Activated CD8-positive, alpha-beta memory T cell treated with anti-CD3 and anti-CD28 coated beads, Interleukin-2, amount 50 U/mL, for 1 hour (primary cell): ENCODE results near the gene SLC2A4RG.
A peak's percentile ranks its signal among the peaks of the same experiment; 100 is the strongest.
"Not testable (repeated sequence)": the region's sequence is repeated elsewhere in the genome, so short reads cannot be mapped to it uniquely, and the experiment has no call there.

Experiments used
- DNase-seq: peaks from one replicate; pipeline ENCODE4 v3.0.0-alpha.2; 2020; ENCODE audit errors: extremely low read depth

Gene SLC2A4RG

DNA sequence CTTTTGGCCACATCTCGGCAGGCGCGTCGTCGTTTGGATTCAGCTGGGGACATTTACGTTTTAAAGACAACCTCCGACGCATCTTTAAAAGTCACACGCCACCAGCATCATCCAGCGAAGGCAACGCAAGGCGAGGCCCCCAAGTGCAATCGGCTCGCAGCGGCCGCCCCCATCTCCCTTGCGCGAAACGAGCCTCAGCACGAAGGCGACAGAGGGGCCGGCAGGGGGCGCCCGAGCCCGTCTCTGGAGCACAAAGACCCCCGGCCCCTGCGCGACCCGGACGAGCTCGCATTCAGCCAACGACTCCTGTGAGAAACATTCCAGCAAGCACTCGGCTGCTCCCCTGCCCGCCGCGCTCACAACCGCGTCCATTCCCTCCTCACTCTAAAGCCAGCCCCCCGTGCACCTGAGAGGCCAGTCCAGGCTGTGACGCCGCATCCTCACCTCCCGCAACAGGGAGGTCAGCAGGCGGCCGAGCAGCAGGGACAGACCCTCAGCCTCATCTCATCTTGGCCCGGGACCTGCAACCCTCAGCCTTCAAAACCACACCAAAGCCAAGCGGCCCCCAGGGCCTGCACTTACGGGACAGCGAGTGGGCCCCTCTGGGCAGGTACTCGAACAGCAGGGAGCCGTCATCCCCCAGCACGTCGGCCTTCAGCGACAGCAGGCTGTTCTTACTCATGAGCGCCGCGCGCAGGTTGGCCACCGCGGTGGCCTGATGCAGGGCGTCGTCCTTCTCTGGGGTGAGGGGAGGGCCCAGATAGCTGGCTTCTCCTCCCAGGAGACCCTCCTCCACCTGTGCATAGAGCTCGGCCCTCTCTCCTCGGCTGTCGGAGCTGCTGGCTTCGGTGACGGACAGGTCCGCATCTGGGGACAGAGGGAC is 35.8 kb downstream of the SLC2A4RG start:
- no peak for DNase-seq

GRCh38 chr20:63776875-63777274 is 37.3 kb downstream of the SLC2A4RG start:
- DNase-seq: not testable (repeated sequence)

- DNase-seq: no peak
Measured at GRCh38 chr20:63777614-63778013, 38.0 kb downstream of the SLC2A4RG start.

- no peak for DNase-seq
Measured at GRCh38 chr20:63778034-63778752, 38.6 kb downstream of the SLC2A4RG start.

- DNase-seq: no peak
Measured at GRCh38 chr20:63778857-63779256, 39.3 kb downstream of the SLC2A4RG start.

GRCh38 chr20:63781181-63781580 is 41.6 kb downstream of the SLC2A4RG start:
- DNase-seq: no peak

GRCh38 chr20:63782051-63782471 is 42.5 kb downstream of the SLC2A4RG start:
- peak; percentile 22 for DNase-seq

- DNase-seq: no peak
Measured at GRCh38 chr20:63782521-63782971, 43.0 kb downstream of the SLC2A4RG start.

DNA sequence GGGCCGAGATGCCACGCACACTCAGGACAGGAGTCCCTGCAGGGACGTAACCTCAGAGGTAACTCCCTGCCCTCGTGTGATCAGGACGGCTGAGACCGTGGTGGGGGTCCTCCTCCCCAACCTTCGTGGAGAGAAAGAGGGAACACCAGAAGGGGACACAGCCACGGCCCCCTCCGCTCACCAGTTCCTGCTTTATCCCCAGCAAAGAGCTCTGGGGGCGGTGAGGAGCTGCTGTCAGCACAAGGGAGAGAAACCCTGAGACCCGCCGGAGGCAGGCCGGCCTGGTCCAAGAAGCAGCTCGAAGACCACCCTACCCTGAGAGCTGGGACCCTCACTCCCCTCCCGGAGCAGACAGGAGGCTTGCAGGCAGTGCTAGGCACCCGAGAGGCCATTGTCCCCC is 44.4 kb downstream of the SLC2A4RG start:
- DNase-seq: no peak

DNA sequence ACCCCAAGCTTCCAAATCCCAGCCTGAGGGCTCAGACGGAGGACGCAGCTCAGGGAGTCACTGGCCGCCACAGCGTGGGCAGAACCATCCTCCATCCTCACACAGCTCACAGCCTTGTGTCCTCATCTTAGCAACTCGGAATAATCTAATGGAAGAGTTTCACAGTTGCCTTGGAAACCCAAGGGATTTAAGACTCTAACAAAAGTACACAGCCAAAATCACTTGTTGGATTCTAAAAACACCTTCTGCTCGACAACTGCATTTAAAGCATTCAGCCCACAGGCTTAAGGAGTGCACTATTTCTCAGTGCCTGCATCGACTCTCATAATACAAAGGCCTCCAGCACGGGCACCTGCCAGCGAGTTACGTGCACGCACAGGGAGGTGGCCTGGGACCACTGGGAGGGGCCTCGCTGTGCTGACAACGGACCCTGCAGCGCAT is 46.1 kb downstream of the SLC2A4RG start:
- no peak for DNase-seq

DNA sequence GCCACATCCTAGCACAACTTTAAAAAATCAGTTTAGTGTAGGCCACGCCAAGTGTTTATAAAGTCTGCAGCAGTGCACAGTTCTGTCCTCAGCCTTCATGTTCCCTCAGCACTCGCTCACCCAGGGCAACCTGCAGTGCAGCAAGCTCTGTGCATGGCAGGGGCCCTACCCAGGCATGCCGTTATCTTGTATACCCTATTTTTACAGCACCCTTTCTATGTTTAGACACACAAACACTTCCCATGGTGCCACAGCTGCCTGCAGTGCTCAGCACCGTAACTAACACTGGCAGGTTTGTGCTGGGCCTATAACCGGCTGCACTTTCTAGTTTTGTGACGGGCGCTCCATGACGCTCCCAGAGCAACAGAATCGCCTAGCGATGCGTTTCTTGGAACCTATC is 47.7 kb downstream of the SLC2A4RG start:
- DNase-seq: no peak

DNA sequence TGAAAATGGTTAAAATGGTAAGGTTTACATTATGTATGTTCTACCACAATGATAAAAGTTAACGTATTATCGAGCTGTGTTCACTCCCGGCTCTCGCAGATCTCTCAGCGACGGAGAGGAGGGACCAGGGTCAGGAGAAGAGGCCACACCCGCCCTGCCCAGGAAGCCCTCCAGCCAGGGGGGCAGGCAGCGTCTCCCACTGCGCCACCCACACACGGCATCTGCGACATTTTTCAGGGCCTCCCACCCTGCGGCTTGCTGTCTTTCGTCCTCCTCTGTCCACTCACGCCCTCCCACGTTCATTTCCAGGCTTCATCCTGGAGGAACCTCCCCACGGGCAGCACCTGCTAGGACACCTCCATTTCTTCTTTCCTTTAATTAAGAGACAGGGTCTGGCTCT is 48.2 kb downstream of the SLC2A4RG start:
- DNase-seq: no peak

DNA sequence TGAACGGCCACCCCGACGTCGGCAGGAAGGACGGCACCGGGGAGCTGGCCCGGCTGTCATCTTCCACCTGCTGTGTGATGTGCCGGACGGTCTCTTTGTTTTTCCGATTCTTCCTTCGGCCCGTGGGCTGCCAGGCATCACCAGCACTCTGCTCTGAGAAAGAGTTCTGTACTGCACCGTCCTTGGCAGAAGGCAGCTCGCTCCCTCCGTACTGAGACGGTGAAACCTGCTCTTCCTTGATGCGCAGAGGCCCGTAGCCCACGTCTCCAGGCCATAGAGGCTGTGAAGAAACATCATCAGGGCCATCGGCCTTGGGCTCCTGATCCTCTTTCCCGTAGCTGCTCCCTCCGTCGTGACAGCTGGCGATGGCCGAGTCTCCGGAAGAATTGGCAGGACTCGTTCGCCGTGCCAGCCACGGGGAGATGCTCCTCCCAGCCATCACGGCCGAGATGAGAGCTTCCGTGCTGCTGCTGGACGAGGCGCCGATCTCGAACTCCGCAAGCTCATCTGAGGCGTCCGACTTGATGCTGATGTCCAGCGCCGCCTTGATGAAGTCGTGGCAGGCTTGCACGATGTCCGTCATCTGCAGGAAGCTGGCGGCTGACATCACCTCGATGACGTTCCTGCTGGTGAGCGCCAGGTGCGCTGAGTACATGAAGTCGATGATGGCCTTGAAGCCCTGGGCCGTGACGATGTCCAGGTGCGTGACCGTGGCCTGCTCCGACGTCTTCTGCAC is 50.4 kb downstream of the SLC2A4RG start:
- DNase-seq: no peak

- DNase-seq: no peak
Measured at GRCh38 chr20:63790572-63791168, 51.1 kb downstream of the SLC2A4RG start.

- no peak for DNase-seq
Measured at GRCh38 chr20:63791497-63792156, 52.1 kb downstream of the SLC2A4RG start.

DNA sequence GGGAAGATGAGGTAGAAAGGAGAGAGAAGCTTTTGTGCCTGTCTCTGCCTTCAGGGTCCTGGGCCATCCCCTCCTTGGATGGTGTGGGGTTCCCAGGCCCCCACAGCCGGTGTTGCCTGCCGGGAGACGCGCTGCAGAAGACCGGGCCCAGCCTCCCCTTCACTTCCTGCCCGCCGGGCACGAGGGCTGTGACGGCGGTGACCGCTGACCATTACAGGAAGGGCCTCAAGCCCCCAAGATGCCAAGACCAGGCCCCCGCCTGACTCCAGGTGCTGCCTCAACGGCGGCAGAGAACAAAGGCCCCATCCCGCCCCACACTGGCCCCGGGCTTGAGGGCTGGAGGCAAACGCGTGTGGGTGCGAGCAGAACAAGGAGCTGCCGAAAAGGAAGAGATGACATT is 53.3 kb downstream of the SLC2A4RG start:
- DNase-seq: no peak
